HG03066 (cell line): ENCODE results near the gene KRT84.
A peak's percentile ranks its signal among the peaks of the same experiment; 100 is the strongest.

Experiments used
- ATAC-seq: cut with Tn5 transposase; IDR thresholded peaks from one replicate; pipeline ENCODE4 v1.9.1; 2021; ENCODE audit warnings: low read depth; ENCODE audit not compliant: unreplicated experiment

Gene KRT84

GRCh38 chr12:52364061-52364460, 21.4 kb downstream of the KRT84 start:
- ATAC-seq, result no peak

GRCh38 chr12:52363111-52363679, 22.3 kb downstream of the KRT84 start:
- ATAC-seq, result no peak

GRCh38 chr12:52362118-52362726, 23.2 kb downstream of the KRT84 start:
- no peak for ATAC-seq

GRCh38 chr12:52361553-52361952, 23.9 kb downstream of the KRT84 start:
- ATAC-seq, result no peak

- ATAC-seq, result no peak
These were observed 24.7 kb downstream of the KRT84 start for GRCh38 chr12:52360663-52361271.

- no peak for ATAC-seq
These were observed 25.3 kb downstream of the KRT84 start for GRCh38 chr12:52360106-52360662.

- no peak for ATAC-seq
These were observed 25.8 kb downstream of the KRT84 start for GRCh38 chr12:52359621-52360061.

GRCh38 chr12:52358575-52359350, 26.7 kb downstream of the KRT84 start:
- ATAC-seq, result peak; percentile 95

- no peak for ATAC-seq
These were observed 28.5 kb downstream of the KRT84 start for GRCh38 chr12:52356762-52357580.

GRCh38 chr12:52356031-52356761, 29.3 kb downstream of the KRT84 start:
- no peak for ATAC-seq

GRCh38 chr12:52355176-52355575, 30.3 kb downstream of the KRT84 start:
- no peak for ATAC-seq

- ATAC-seq, result no peak
These were observed 31.3 kb downstream of the KRT84 start for GRCh38 chr12:52354200-52354599.

- ATAC-seq, result no peak
These were observed 31.7 kb downstream of the KRT84 start for GRCh38 chr12:52353766-52354165.

- ATAC-seq, result no peak
These were observed 32.5 kb downstream of the KRT84 start for GRCh38 chr12:52352951-52353350.

- ATAC-seq, result no peak
These were observed 34.0 kb downstream of the KRT84 start for GRCh38 chr12:52351196-52352059.

- no peak for ATAC-seq
These were observed 34.7 kb downstream of the KRT84 start for GRCh38 chr12:52350786-52351185.

- ATAC-seq, result no peak
These were observed 35.3 kb downstream of the KRT84 start for GRCh38 chr12:52350021-52350620.

GRCh38 chr12:52349196-52349595, 36.3 kb downstream of the KRT84 start:
- no peak for ATAC-seq
